NCI-H2107 (cell line): ENCODE measurements around the gene MRAS.

Experiments used
- DNase-seq: peaks from one replicate; lab custom pipeline; 2025; lab: John Stamatoyannopoulos, UW

MRAS gene

GRCh38 chr3:138340511-138340910 lies 7.9 kb upstream of the MRAS start:
- DNase-seq = no peak

GRCh38 chr3:138344754-138345153 lies 3.6 kb upstream of the MRAS start:
- no peak for DNase-seq

GRCh38 chr3:138348754-138349739 lies 668 bp downstream of the MRAS start:
- no peak for DNase-seq

GRCh38 chr3:138349926-138350665 lies 1.7 kb downstream of the MRAS start:
- no peak for DNase-seq

- no peak for DNase-seq
Measured at GRCh38 chr3:138351151-138351550, 2.8 kb downstream of the MRAS start.

GRCh38 chr3:138351916-138352550 lies 3.7 kb downstream of the MRAS start:
- DNase-seq = no peak

- no peak for DNase-seq
Measured at GRCh38 chr3:138354376-138354775, 6.0 kb downstream of the MRAS start.

GRCh38 chr3:138355071-138355470 lies 6.7 kb downstream of the MRAS start:
- DNase-seq = no peak

- DNase-seq = no peak
Measured at GRCh38 chr3:138356730-138357405, 8.5 kb downstream of the MRAS start.

- DNase-seq = no peak
Measured at GRCh38 chr3:138359148-138359918, 11.0 kb downstream of the MRAS start.

- no peak for DNase-seq
Measured at GRCh38 chr3:138359919-138360868, 11.8 kb downstream of the MRAS start.

- no peak for DNase-seq
Measured at GRCh38 chr3:138360869-138361525, 12.6 kb downstream of the MRAS start.

- DNase-seq = no peak
Measured at GRCh38 chr3:138361561-138361971, 13.2 kb downstream of the MRAS start.

- DNase-seq = no peak
Measured at GRCh38 chr3:138362538-138362937, 14.2 kb downstream of the MRAS start.

- no peak for DNase-seq
Measured at GRCh38 chr3:138363322-138363721, 14.9 kb downstream of the MRAS start.

GRCh38 chr3:138364356-138365252 lies 16.2 kb downstream of the MRAS start:
- no peak for DNase-seq

GRCh38 chr3:138365253-138365555 lies 16.8 kb downstream of the MRAS start:
- DNase-seq = no peak

GRCh38 chr3:138366006-138366759 lies 17.8 kb downstream of the MRAS start:
- no peak for DNase-seq
